ENCODE data around the gene NOTCH2. TPM values are rescaled to one million over a fixed set of nuclear protein-coding genes. Genes with fewer than 3 reads are reported as not detected.
A peak's percentile ranks its signal among the peaks of the same experiment; 100 is the strongest.

Gene NOTCH2
- total RNA-seq, 2 experiments from 2014 or later = 71.5 to 77.5 TPM

DNA sequence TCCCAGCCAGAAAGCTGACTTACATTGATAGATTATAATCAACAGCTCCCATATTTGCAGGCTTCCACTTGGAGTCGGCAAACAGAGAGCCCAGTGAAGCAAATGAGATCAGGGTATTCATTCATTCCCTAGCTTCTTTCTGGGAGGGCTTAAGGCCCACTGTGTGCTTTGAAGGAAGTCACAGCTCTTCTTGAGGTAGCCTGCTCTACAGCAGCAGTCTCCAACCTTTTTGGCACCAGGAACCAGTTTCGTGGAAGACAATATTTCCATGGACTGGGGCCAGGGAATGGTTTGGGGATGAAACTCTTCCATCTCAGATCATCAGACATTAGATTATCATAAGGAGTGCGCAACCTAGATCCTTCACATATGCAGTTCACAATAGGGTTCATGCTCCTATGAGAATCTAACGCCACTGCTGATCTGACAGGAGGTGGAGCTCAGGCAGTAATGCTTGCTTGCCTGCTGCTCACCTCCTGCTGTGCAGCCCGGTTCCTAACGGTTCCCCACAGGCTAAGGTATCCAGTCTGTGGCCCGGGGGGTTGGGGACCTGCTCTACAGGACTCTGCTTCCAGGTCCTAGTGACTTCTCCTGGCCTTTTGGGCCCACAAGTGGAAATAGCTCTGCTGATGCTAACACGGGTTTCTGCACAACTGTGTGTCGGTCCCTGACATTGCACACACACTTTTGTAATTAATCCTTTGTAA is 159.4 kb downstream of the NOTCH2 start:
- H3K4me1 Mint-ChIP-seq (ENCODE audit: low read depth) = peaks cover 19% of the 10 kb centered on the region
- DNase-seq = no peak
- peak overlapping the region; percentile 35 for H3K4me3 Mint-ChIP-seq
- peak overlapping the region; percentile 73 for H3K27ac Mint-ChIP-seq
- peaks cover 33% of the 10 kb centered on the region for H3K36me3 Mint-ChIP-seq (ENCODE audit: low read depth)
- H3K9me3 Mint-ChIP-seq (ENCODE audit: insufficient read depth) = peaks cover 6% of the 10 kb centered on the region
- POLR2A ChIA-PET = no interaction called here
- no peak for ATAC-seq
- CTCF ChIA-PET = interaction anchor here (1.1 to 1.8 kb wide), 2 partner anchors 24 to 38 kb away, joined by 3 to 7 read pairs; no protein-coding TSS in a partner anchor
- H3K27me3 Mint-ChIP-seq (ENCODE audit: low read depth) = peaks cover 7% of the 10 kb centered on the region

- Mint-ChIP-seq H3K36me3 (ENCODE audit: low read depth) (peaks cover 20% of the 10 kb centered on the region), H3K4me3 (no peak overlapping the region), H3K27ac (no peak overlapping the region), H3K27me3 (ENCODE audit: low read depth) (peaks cover 20% of the 10 kb centered on the region), H3K9me3 (ENCODE audit: insufficient read depth) (peaks cover 6% of the 10 kb centered on the region), H3K4me1 (ENCODE audit: low read depth) (peaks cover 19% of the 10 kb centered on the region)
- POLR2A ChIA-PET = no interaction called here
- ATAC-seq (no peak), DNase-seq (no peak)
- CTCF ChIA-PET = interaction anchor here (1.5 kb wide), 1 partner anchor 60 kb away, joined by 4 read pairs; no protein-coding TSS in a partner anchor
Measured at GRCh38 chr1:119908661-119909060, 160.8 kb downstream of the NOTCH2 start.

- peaks cover 7% of the 10 kb centered on the region for H3K36me3 Mint-ChIP-seq (ENCODE audit: low read depth)
- peaks cover 23% of the 10 kb centered on the region for H3K4me1 Mint-ChIP-seq (ENCODE audit: low read depth)
- peaks cover 6% of the 10 kb centered on the region for H3K9me3 Mint-ChIP-seq (ENCODE audit: insufficient read depth)
- ATAC-seq = peak; percentile 24
- peaks cover 28% of the 10 kb centered on the region for H3K27me3 Mint-ChIP-seq (ENCODE audit: low read depth)
- ChIA-PET CTCF (interaction anchor here (1.4 to 1.8 kb wide), 3 partner anchors 20 to 61 kb away, joined by 3 to 5 read pairs (median 4); no protein-coding TSS in a partner anchor), POLR2A (no interaction called here)
- no peak for DNase-seq
- no peak overlapping the region for H3K4me3 Mint-ChIP-seq
- no peak overlapping the region for H3K27ac Mint-ChIP-seq
Measured at GRCh38 chr1:119906927-119907652, 162.4 kb downstream of the NOTCH2 start.

DNA sequence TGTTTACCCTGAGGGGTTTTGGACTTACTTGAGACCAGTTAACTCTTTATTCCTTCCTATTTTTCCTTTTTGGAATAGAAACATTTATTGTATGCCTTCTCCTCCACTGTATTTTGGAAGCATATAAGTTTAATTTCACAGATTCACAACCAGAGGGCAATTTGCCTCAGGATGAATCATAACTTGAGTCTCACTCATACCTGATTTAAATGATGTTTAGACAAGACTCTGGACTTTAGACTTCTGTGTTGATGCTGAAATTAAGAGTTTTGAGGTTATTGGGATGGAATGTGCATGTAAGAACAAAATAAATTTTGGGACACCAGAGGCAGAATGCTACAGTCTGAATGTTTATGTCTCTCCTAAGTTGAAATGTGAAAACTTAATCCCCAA is 166.0 kb downstream of the NOTCH2 start:
- peaks cover 38% of the 10 kb centered on the region for H3K27me3 Mint-ChIP-seq (ENCODE audit: low read depth)
- POLR2A ChIA-PET = no interaction called here
- peaks cover 6% of the 10 kb centered on the region for H3K9me3 Mint-ChIP-seq (ENCODE audit: insufficient read depth)
- H3K4me3 Mint-ChIP-seq = no peak overlapping the region
- no peak overlapping the region for H3K27ac Mint-ChIP-seq
- CTCF ChIA-PET = no interaction called here
- peaks cover 4% of the 10 kb centered on the region for H3K36me3 Mint-ChIP-seq (ENCODE audit: low read depth)
- ATAC-seq = no peak
- H3K4me1 Mint-ChIP-seq (ENCODE audit: low read depth) = peaks cover 6% of the 10 kb centered on the region
- DNase-seq = no peak

DNA sequence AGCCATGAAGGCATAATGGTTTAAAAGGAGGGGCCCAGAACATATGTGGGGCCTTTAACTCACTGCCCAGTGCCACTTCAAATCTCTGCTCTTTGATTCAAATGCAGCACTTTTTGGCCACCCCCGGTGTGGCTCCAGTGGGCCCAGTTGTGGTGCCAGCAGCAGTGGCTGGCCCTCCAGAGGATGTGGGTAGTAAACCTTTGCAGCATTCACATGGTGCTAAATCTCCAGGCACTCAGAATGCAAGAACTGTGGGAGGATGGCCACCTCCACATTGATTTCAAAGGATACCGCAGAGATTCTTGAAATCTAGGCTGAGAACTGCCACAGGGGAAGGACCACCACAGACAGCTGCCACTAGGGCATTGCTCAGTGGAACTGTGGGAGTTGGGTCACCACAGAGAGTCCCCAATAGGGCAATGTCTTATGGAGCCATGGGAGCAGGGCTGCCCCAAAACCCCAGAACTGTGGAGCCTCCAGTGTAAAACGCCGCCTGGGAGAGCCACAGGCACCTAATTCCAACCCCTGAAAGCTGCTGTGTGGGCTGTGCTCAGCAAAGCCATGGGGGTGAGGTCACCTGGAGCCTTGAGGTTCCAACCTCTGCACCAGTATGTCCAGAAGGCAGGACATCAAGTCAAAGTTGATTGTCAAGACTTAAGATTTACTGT is 166.6 kb downstream of the NOTCH2 start:
- ChIA-PET POLR2A (no interaction called here), CTCF (no interaction called here)
- DNase-seq (no peak), ATAC-seq (peak; percentile 19)
- Mint-ChIP-seq H3K4me1 (ENCODE audit: low read depth) (peaks cover 6% of the 10 kb centered on the region), H3K36me3 (ENCODE audit: low read depth) (peaks cover 4% of the 10 kb centered on the region), H3K4me3 (no peak overlapping the region), H3K9me3 (ENCODE audit: insufficient read depth) (peaks cover 6% of the 10 kb centered on the region), H3K27me3 (ENCODE audit: low read depth) (peaks cover 36% of the 10 kb centered on the region), H3K27ac (no peak overlapping the region)

- Mint-ChIP-seq H3K36me3 (ENCODE audit: low read depth) (peaks cover 4% of the 10 kb centered on the region), H3K4me3 (no peak overlapping the region), H3K27me3 (ENCODE audit: low read depth) (peaks cover 37% of the 10 kb centered on the region), H3K9me3 (ENCODE audit: insufficient read depth) (no peaks in the 10 kb centered on the region), H3K4me1 (ENCODE audit: low read depth) (peaks cover 14% of the 10 kb centered on the region), H3K27ac (no peak overlapping the region)
- DNase-seq = no peak
- POLR2A ChIA-PET = no interaction called here
- CTCF ChIA-PET = no interaction called here
- no peak for ATAC-seq
Measured at GRCh38 chr1:119898981-119899720, 170.3 kb downstream of the NOTCH2 start.

- Mint-ChIP-seq H3K4me3 (no peak overlapping the region), H3K4me1 (ENCODE audit: low read depth) (peaks cover 21% of the 10 kb centered on the region), H3K36me3 (ENCODE audit: low read depth) (peaks cover 4% of the 10 kb centered on the region), H3K9me3 (ENCODE audit: insufficient read depth) (no peaks in the 10 kb centered on the region), H3K27me3 (ENCODE audit: low read depth) (peaks cover 32% of the 10 kb centered on the region), H3K27ac (no peak overlapping the region)
- POLR2A ChIA-PET = no interaction called here
- DNase-seq = no peak
- CTCF ChIA-PET = interaction anchor here (3.0 kb wide), 1 partner anchor 12 kb away, joined by 13 read pairs; no protein-coding TSS in a partner anchor
- no peak for ATAC-seq
Measured at GRCh38 chr1:119898530-119898929, 170.9 kb downstream of the NOTCH2 start.

GRCh38 chr1:119896303-119896702 is 173.2 kb downstream of the NOTCH2 start, which contains the start of gene ADAM30:
ADAM30 (minus strand) TSS chr1:119896515; CDS start chr1:119896336, 179 bp downstream.
- ChIA-PET POLR2A (no interaction called here), CTCF (interaction anchor here (3.0 kb wide), 1 partner anchor 10 kb away, joined by 13 read pairs; no protein-coding TSS in a partner anchor)
- H3K36me3 Mint-ChIP-seq (ENCODE audit: low read depth) = peaks cover 8% of the 10 kb centered on the region
- H3K4me3 Mint-ChIP-seq = no peak within 1 kb of the TSS
- peaks cover 21% of the 10 kb centered on the region for H3K27me3 Mint-ChIP-seq (ENCODE audit: low read depth)
- H3K9me3 Mint-ChIP-seq (ENCODE audit: insufficient read depth) = no peaks in the 10 kb centered on the region
- no peak within 1 kb of the TSS for H3K27ac Mint-ChIP-seq
- peaks cover 37% of the 10 kb centered on the region for H3K4me1 Mint-ChIP-seq (ENCODE audit: low read depth)
- ATAC-seq (no peak), DNase-seq (no peak)

DNA sequence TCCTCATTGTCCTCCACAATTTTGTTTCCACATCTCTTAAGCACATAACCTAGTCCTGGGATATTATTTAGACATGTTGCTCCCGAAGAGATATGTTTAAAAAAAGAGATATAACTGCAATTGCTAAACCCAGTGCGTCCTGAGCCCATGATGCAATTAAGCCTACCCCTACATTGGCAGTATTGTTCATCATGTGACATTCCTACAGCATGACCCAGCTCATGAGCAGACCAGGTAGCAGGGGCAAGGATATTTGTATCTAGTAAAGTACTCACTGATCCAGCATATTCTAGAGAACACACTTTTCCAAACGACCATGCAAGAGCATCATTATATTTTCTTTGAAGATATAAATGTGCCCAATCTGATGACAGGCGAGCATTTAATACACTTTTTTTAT is 174.4 kb downstream of the NOTCH2 start:
- H3K27me3 Mint-ChIP-seq (ENCODE audit: low read depth) = peaks cover 19% of the 10 kb centered on the region
- H3K4me3 Mint-ChIP-seq = no peak overlapping the region
- DNase-seq (no peak), ATAC-seq (no peak)
- H3K4me1 Mint-ChIP-seq (ENCODE audit: low read depth) = peaks cover 40% of the 10 kb centered on the region
- POLR2A ChIA-PET = no interaction called here
- H3K36me3 Mint-ChIP-seq (ENCODE audit: low read depth) = peaks cover 11% of the 10 kb centered on the region
- no peak overlapping the region for H3K27ac Mint-ChIP-seq
- CTCF ChIA-PET = no interaction called here
- H3K9me3 Mint-ChIP-seq (ENCODE audit: insufficient read depth) = no peaks in the 10 kb centered on the region

DNA sequence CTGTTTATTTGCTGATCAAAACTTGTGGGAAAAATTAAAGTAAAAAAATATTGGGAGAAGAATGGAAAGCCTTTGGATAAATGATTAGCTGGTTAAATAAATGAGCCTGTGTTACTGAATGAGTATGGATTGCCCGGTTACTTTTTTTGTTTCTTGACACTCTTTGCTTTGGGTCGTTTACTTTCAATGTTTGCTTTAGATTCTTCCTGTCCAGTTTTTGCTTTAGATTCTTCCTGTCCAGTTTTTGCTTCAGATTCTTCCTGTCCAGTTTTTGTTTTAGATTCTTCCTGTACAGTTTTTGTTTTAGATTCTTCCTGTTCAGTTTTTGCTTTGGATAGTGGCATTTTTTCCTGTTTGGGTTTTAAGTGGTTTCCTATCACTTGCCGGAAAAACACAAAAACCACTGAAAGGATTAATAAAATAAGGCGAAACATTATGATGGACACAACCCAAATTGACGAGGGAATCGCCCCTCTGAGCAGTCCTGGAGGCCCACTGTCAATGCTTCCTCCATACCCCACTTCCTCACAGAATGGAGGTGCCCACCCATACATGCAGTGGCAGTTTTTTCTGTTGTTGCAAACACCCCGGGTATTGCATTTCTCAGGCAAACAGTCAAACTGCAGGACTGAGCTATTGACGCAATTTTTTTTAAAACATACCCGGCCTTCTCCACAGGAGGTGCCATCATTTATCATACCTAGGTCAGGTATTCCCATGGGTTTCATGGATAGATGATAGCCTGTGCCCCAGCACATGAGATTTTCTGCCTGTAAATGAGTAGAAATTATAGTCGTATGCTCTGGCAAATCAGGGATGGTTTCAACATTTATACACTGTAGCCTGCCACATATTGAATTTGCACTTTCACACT is 175.4 kb downstream of the NOTCH2 start:
- ATAC-seq = peak; percentile 15
- H3K27ac Mint-ChIP-seq = peak overlapping the region; percentile 78
- peaks cover 12% of the 10 kb centered on the region for H3K36me3 Mint-ChIP-seq (ENCODE audit: low read depth)
- DNase-seq = no peak
- peaks cover 40% of the 10 kb centered on the region for H3K4me1 Mint-ChIP-seq (ENCODE audit: low read depth)
- peaks cover 5% of the 10 kb centered on the region for H3K9me3 Mint-ChIP-seq (ENCODE audit: insufficient read depth)
- peak overlapping the region; percentile 56 for H3K4me3 Mint-ChIP-seq
- H3K27me3 Mint-ChIP-seq (ENCODE audit: low read depth) = peaks cover 19% of the 10 kb centered on the region
- POLR2A ChIA-PET = no interaction called here
- CTCF ChIA-PET = interaction anchor here (0.9 to 1.0 kb wide), 2 partner anchors 47 to 50 kb away, joined by 3 read pairs; no protein-coding TSS in a partner anchor
